Panc1 (cell line): ENCODE results near the gene MAD1L1. TPM values are rescaled to one million over a fixed set of nuclear protein-coding genes. Genes with fewer than 3 reads are reported as not detected.

ENCODE experiments used
- ATAC-seq: fragments of 200-7000 bp; cut with Tn5 transposase; 2 replicates; pipeline ENCODE4 v1.9.1; 2020; ENCODE audit warnings: mild to moderate bottlenecking, moderate library complexity
- BruUV-seq: library from RNA; stranded (reverse); fragments of 400-500 nt; replicated peaks from 2 replicates; lab custom pipeline; 2021; lab: Mats Ljungman, UMichigan
- CTCF ChIA-PET: fragments of 300-600 bp; sonication (Branson Sonifier 250); formaldehyde crosslinking; loops from one replicate; lab custom pipeline; 2022; ENCODE audit warnings: antibody characterized with exemption; lab: Charles Lee
- POLR2A ChIA-PET: fragments of 300-600 bp; sonication (Branson Sonifier 250); formaldehyde crosslinking; loops from one replicate; lab custom pipeline; 2022; ENCODE audit warnings: antibody characterized with exemption; lab: Charles Lee
- DNase-seq: peaks from one replicate; pipeline ENCODE4 v3.0.0-alpha.2; 2010; ENCODE audit warnings: low read depth, low spot score
- H3K27ac ChIP-seq: 2 replicates; pipeline ENCODE4 v1.5.1; 2011; ENCODE audit warnings: mild to moderate bottlenecking, low read length, inconsistent platforms
- H3K27me3 ChIP-seq: fragments of 200-500 bp; sonication (Bioruptor generic); 2 replicates; pipeline ENCODE4 v1.6.0; 2014; ENCODE audit warnings: low read length, inconsistent platforms; ENCODE audit not compliant: control insufficient read depth, insufficient read depth
- H3K36me3 ChIP-seq: fragments of 200-500 bp; sonication (Bioruptor generic); 2 replicates; pipeline ENCODE4 v1.5.1; 2014; ENCODE audit warnings: inconsistent platforms, mild to moderate bottlenecking, low read length, moderate library complexity; ENCODE audit not compliant: control insufficient read depth, insufficient read depth
- H3K4me1 ChIP-seq: 2 replicates; pipeline ENCODE4 v1.5.1; 2011; ENCODE audit warnings: inconsistent platforms, mild to moderate bottlenecking, low read length, moderate library complexity; ENCODE audit not compliant: control insufficient read depth, insufficient read depth
- H3K4me3 ChIP-seq, 2 experiments: 2 replicates each; pipeline ENCODE4 v1.5.1; 2011 to 2012; ENCODE audit warnings: low read depth in 2 of 2, low read length in 2 of 2, mild to moderate bottlenecking in 2 of 2, inconsistent platforms in 1 of 2, moderate library complexity in 1 of 2
- H3K9me3 ChIP-seq: fragments of 200-500 bp; sonication (Bioruptor generic); 2 replicates; pipeline ENCODE4 v1.5.1; 2014; ENCODE audit warnings: low read depth, mild to moderate bottlenecking, inconsistent platforms, low read length, moderate library complexity; ENCODE audit not compliant: control insufficient read depth, insufficient read depth
- CTCF ChIP-seq: fragments of 450-650 bp; IDR thresholded peaks from 2 replicates; pipeline ENCODE4 v1.5.1; 2017; ENCODE audit warnings: mild to moderate bottlenecking
- POLR2AphosphoS5 ChIP-seq: IDR thresholded peaks from 2 replicates; pipeline ENCODE4 v1.6.1; 2012; ENCODE audit warnings: mild to moderate bottlenecking, low read depth, low read length, moderate library complexity
- REST ChIP-seq, 2 experiments: IDR thresholded peaks; 2 replicates each; pipeline ENCODE4 v1.6.1; 2011 to 2012; ENCODE audit warnings: low read depth in 2 of 2, control low read depth in 1 of 2, low read length in 1 of 2, mild to moderate bottlenecking in 1 of 2, moderate library complexity in 1 of 2; ENCODE audit not compliant: insufficient read depth in 1 of 2
- SIN3A ChIP-seq: IDR thresholded peaks from 2 replicates; pipeline ENCODE4 v1.6.1; 2012; ENCODE audit warnings: low read depth, mild to moderate bottlenecking, low read length, moderate library complexity, borderline replicate concordance; ENCODE audit not compliant: insufficient read depth
- TCF7L2 ChIP-seq: IDR thresholded peaks from 2 replicates; pipeline ENCODE4 v1.6.1; 2011; ENCODE audit warnings: mild to moderate bottlenecking, low read depth, low read length, inconsistent platforms
- in situ Hi-C: cut with HindIII; loops from 2 replicates; pipeline ENCODE4 v1.10.0; 2016; ENCODE audit warnings: low sequenced_read_pairs, low pct_unique_long_range_greater_than_20kb
- intact Hi-C: fragments of 100-400 bp; cut with micrococcal nuclease; formaldehyde crosslinking; loops from one replicate; pipeline ENCODE4 v1.10.0; 2022; ENCODE audit not compliant: unreplicated experiment
- total RNA-seq: library from RNA; stranded (reverse); gene quantifications from one replicate; pipeline ENCODE4 v1.2.1, GENCODE V29; 2021; ENCODE audit not compliant: unreplicated experiment

The MAD1L1 gene
- total RNA-seq, 1 experiment from 2014 or later, result 70.8 TPM

GRCh38 chr7:2075811-2076210 is 156.9 kb downstream of the MAD1L1 start:
- no TSS peak for BruUV-seq
- TF ChIP-seq SIN3A (no peak), POLR2AphosphoS5 (no peak), TCF7L2 (no peak), REST (IDR thresholded peaks at IDR 0.05; ENCODE audit: insufficient read depth in 1 of 2, low read depth in 2 of 2, low read length in 1 of 2) (no peak), CTCF (no peak)
- intact Hi-C loops, result no loop called here
- Histone ChIP-seq H3K36me3 (no peaks in the 10 kb centered on the region), H3K4me1 (no peaks in the 10 kb centered on the region), H3K27me3 (no peaks in the 10 kb centered on the region), H3K27ac (no peak overlapping the region), H3K9me3 (no peaks in the 10 kb centered on the region), H3K4me3 (no peak overlapping the region)
- ChIA-PET CTCF (interaction anchor here (0.5 kb wide), 1 partner anchor 356 kb away, joined by 3 read pairs; no protein-coding TSS in a partner anchor), POLR2A (no interaction called here)
- in situ Hi-C loops, result no loop called here
- ATAC-seq (no peak; the same call in 1 of the 2 replicates), DNase-seq (no peak)

GRCh38 chr7:2074691-2075090 is 158.1 kb downstream of the MAD1L1 start:
- CTCF ChIA-PET, result interaction anchor here (0.5 kb wide), 1 partner anchor 159 kb away, joined by 3 read pairs; no protein-coding TSS in a partner anchor
- BruUV-seq, result no TSS peak
- in situ Hi-C loops (loop anchor here (5.0 kb wide), 1 partner anchor 37 kb away; no protein-coding TSS in a partner anchor), intact Hi-C loops (no loop called here)
- no peaks in the 10 kb centered on the region for H3K27me3 ChIP-seq
- H3K36me3 ChIP-seq, result no peaks in the 10 kb centered on the region
- TF ChIP-seq SIN3A (no peak), TCF7L2 (no peak), CTCF (no peak), POLR2AphosphoS5 (no peak), REST (IDR thresholded peaks at IDR 0.05; ENCODE audit: insufficient read depth in 1 of 2, low read depth in 2 of 2, low read length in 1 of 2) (no peak)
- no peak for ATAC-seq
- no peak for DNase-seq
- H3K27ac ChIP-seq, result no peak overlapping the region
- POLR2A ChIA-PET, result no interaction called here
- H3K9me3 ChIP-seq, result no peaks in the 10 kb centered on the region
- no peak overlapping the region for H3K4me3 ChIP-seq
- no peaks in the 10 kb centered on the region for H3K4me1 ChIP-seq
